ENCODE data around the gene ELMO1. TPM values are rescaled to one million over a fixed set of nuclear protein-coding genes. Genes with fewer than 3 reads are reported as not detected.

ELMO1 gene
- total RNA-seq, 1 experiment from 2014 or later: 0.36 TPM

Other genes with a start within 250 kb of the ELMO1 start
- gene GPR141, start 234.9 kb upstream of the ELMO1 start, total RNA-seq (2014; rRNA removed; shearing (Covaris generic)): not detected in 2 replicates

All from RPMI7951 (cell line).